Immature natural killer cell (primary cell): ENCODE results near the gene TUB. TPM values are rescaled to one million over a fixed set of nuclear protein-coding genes. Genes with fewer than 3 reads are reported as not detected.

Source experiments
- DNase-seq, 3 donors: peaks; one replicate each; pipeline ENCODE4 v3.0.0; 2022; ENCODE audit warnings: mixed read lengths in 1 of 3
- H3K27ac Mint-ChIP-seq, 6 donors: one replicate each; pipeline ENCODE4 v1.8.0; 2020; ENCODE audit warnings: mixed read lengths in 6 of 6, mild to moderate bottlenecking in 5 of 6, inconsistent platforms in 4 of 6, moderate library complexity in 3 of 6
- H3K27me3 Mint-ChIP-seq, 3 donors: one replicate each; pipeline ENCODE4 v1.8.0; 2020 to 2021; ENCODE audit warnings: low read depth in 3 of 3, mild to moderate bottlenecking in 3 of 3, mixed read lengths in 3 of 3, moderate library complexity in 3 of 3, inconsistent platforms in 1 of 3
- H3K36me3 Mint-ChIP-seq, 3 donors: one replicate each; pipeline ENCODE4 v1.8.0; 2020; ENCODE audit warnings: mixed read lengths in 3 of 3, inconsistent platforms in 2 of 3, mild to moderate bottlenecking in 2 of 3
- H3K4me1 Mint-ChIP-seq, 2 donors: one replicate each; pipeline ENCODE4 v1.8.0; 2020; ENCODE audit warnings: inconsistent platforms in 2 of 2, mild to moderate bottlenecking in 2 of 2, mixed read lengths in 2 of 2, moderate library complexity in 1 of 2
- H3K4me3 Mint-ChIP-seq, 5 donors: one replicate each; pipeline ENCODE4 v1.8.0; 2020; ENCODE audit warnings: mild to moderate bottlenecking in 5 of 5, mixed read lengths in 5 of 5, inconsistent platforms in 3 of 5, moderate library complexity in 3 of 5
- H3K9me3 Mint-ChIP-seq, 6 donors: one replicate each; pipeline ENCODE4 v1.8.0; 2020; ENCODE audit warnings: mild to moderate bottlenecking in 6 of 6, mixed read lengths in 6 of 6, inconsistent platforms in 4 of 6, moderate library complexity in 3 of 6
- polyA plus RNA-seq, 3 donors: library from polyadenylated mRNA; unstranded; fragments of 300-500 nt; fragmentation: Illumina TruSeq; gene quantifications; one replicate each; pipeline ENCODE4 v1.2.3, GENCODE V29; 2021

The TUB gene
- polyA plus RNA-seq, 3 donors from 2014 or later = not detected

- Mint-ChIP-seq H3K4me1 (no peaks in the 10 kb centered on the region), H3K9me3 (no peaks in the 10 kb centered on the region), H3K4me3 (no peak overlapping the region), H3K27ac (no peak overlapping the region), H3K27me3 (peaks cover 0 to 4% (median 2%) of the 10 kb centered on the region in 3 donors), H3K36me3 (no peaks in the 10 kb centered on the region)
- no peak for DNase-seq
These were observed 15.6 kb downstream of the TUB start for GRCh38 chr11:8096575-8096974.

GRCh38 chr11:8097062-8097461 is 16.1 kb downstream of the TUB start:
- Mint-ChIP-seq H3K9me3 (no peaks in the 10 kb centered on the region), H3K27ac (no peak overlapping the region)

DNA sequence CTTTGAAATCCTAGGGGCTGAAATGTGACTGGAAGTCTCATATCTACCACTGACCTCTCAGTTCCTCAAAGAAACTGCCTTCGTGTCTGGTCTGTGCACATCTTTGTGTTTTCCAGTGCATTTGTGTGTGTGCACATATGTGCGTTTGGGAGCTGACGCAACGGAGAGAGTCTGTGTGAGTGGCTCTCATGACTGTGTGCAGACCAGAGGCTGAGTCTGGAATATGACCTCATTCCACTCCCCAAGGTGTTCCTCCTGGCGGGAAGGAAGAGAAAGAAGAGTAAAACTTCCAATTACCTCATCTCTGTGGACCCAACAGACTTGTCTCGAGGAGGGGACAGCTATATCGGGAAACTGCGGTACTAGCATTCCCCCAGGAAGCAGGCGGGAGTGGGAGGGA is 16.5 kb downstream of the TUB start:
- Mint-ChIP-seq H3K4me1 (no peaks in the 10 kb centered on the region), H3K9me3 (no peaks in the 10 kb centered on the region), H3K4me3 (no peak overlapping the region), H3K27me3 (peaks cover 0 to 4% (median 2%) of the 10 kb centered on the region in 3 donors), H3K36me3 (no peaks in the 10 kb centered on the region), H3K27ac (no peak overlapping the region)
- no peak for DNase-seq

More at GRCh38 chr11:8097062-8097461, 16.1 kb downstream of the TUB start:
- Mint-ChIP-seq H3K4me3 (no peak overlapping the region), H3K4me1 (no peaks in the 10 kb centered on the region), H3K27me3 (peaks cover 0 to 4% (median 2%) of the 10 kb centered on the region in 3 donors), H3K36me3 (no peaks in the 10 kb centered on the region)
- no peak for DNase-seq

DNA sequence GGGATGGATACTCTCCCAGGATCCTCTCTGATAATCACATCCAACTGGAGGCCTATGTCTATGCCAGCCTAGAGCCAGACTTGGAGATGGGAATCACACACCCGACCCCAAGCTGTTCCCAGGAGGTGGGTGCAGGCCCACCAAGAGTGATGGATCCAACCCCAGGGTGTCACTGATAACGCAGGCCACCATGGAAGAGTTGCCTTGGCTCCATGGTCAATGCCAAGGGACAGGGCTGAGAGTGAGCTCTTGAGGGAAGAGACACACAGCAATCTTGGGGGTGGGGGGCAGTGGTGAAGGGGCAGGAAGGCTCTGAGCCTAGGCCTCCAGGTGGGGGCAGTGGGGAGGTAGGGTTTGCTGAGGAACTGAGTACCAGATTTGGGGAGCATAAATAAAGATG is 16.9 kb downstream of the TUB start:
- no peak for DNase-seq
- Mint-ChIP-seq H3K27ac (no peak overlapping the region), H3K27me3 (peaks cover 0 to 4% (median 2%) of the 10 kb centered on the region in 3 donors)

GRCh38 chr11:8098361-8098760 is 17.4 kb downstream of the TUB start:
- no peak for DNase-seq
- H3K27ac Mint-ChIP-seq = no peak overlapping the region
- H3K9me3 Mint-ChIP-seq = no peaks in the 10 kb centered on the region
- no peaks in the 10 kb centered on the region for H3K4me1 Mint-ChIP-seq
- H3K27me3 Mint-ChIP-seq = peaks cover 0 to 4% (median 2%) of the 10 kb centered on the region in 3 donors
- no peak overlapping the region for H3K4me3 Mint-ChIP-seq
- H3K36me3 Mint-ChIP-seq = no peaks in the 10 kb centered on the region

More for the DNA sequence above, 16.9 kb downstream of the TUB start:
- H3K4me3 Mint-ChIP-seq = no peak overlapping the region
- no peaks in the 10 kb centered on the region for H3K4me1 Mint-ChIP-seq
- H3K36me3 Mint-ChIP-seq = no peaks in the 10 kb centered on the region
- no peaks in the 10 kb centered on the region for H3K9me3 Mint-ChIP-seq

GRCh38 chr11:8098879-8099278 is 17.9 kb downstream of the TUB start:
- Mint-ChIP-seq H3K4me3 (no peak overlapping the region), H3K9me3 (no peaks in the 10 kb centered on the region), H3K27me3 (peaks cover 0 to 4% (median 2%) of the 10 kb centered on the region in 3 donors), H3K27ac (no peak overlapping the region), H3K4me1 (no peaks in the 10 kb centered on the region), H3K36me3 (no peaks in the 10 kb centered on the region)
- DNase-seq = no peak

DNA sequence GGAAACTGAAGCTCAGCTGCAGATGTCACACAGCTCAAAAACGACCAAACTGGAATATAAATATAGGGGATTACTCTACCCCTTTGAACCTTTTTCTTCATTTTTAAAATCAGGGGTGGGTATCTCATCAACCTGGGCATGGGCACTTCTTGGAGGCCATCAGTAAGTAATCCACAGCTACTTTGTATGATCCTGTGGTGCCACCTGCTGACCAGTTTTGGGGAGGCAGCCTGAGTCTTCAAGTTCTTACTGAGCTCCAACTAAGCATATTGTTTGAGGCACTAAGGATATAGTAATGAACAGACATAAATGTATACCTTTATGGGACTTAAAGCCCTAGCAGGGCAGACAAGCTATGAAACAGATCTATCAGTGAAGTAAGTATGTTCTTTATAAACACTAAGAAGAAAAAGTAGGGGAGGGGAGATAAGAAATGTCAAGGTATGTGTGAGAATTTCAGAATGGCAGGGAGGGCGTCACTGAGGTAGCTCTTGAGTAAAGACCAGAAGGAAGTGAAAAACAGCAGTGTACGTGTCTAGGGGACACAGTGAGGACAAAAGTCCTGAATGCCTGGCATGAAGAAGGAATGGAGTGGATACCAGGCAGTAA is 18.4 kb downstream of the TUB start:
- H3K4me1 Mint-ChIP-seq = no peaks in the 10 kb centered on the region
- DNase-seq = peak; percentile 6 to 41 (median 11)
- H3K36me3 Mint-ChIP-seq = no peaks in the 10 kb centered on the region
- peaks cover 0 to 4% (median 2%) of the 10 kb centered on the region in 3 donors for H3K27me3 Mint-ChIP-seq
- H3K4me3 Mint-ChIP-seq = no peak overlapping the region
- H3K9me3 Mint-ChIP-seq = no peaks in the 10 kb centered on the region
- no peak overlapping the region for H3K27ac Mint-ChIP-seq

GRCh38 chr11:8100158-8100557 is 19.1 kb downstream of the TUB start:
- no peak overlapping the region for H3K27ac Mint-ChIP-seq
- H3K4me3 Mint-ChIP-seq = no peak overlapping the region
- no peaks in the 10 kb centered on the region for H3K4me1 Mint-ChIP-seq
- DNase-seq = no peak
- peaks cover 0 to 4% (median 2%) of the 10 kb centered on the region in 3 donors for H3K27me3 Mint-ChIP-seq
- H3K9me3 Mint-ChIP-seq = no peaks in the 10 kb centered on the region
- H3K36me3 Mint-ChIP-seq = no peaks in the 10 kb centered on the region

- no peak overlapping the region for H3K4me3 Mint-ChIP-seq
- H3K27ac Mint-ChIP-seq = no peak overlapping the region
- no peaks in the 10 kb centered on the region for H3K9me3 Mint-ChIP-seq
- H3K4me1 Mint-ChIP-seq = no peaks in the 10 kb centered on the region
- peaks cover 0 to 4% (median 2%) of the 10 kb centered on the region in 3 donors for H3K27me3 Mint-ChIP-seq
- DNase-seq = no peak
- H3K36me3 Mint-ChIP-seq = no peaks in the 10 kb centered on the region
These were observed 19.6 kb downstream of the TUB start for GRCh38 chr11:8100605-8101004.

DNA sequence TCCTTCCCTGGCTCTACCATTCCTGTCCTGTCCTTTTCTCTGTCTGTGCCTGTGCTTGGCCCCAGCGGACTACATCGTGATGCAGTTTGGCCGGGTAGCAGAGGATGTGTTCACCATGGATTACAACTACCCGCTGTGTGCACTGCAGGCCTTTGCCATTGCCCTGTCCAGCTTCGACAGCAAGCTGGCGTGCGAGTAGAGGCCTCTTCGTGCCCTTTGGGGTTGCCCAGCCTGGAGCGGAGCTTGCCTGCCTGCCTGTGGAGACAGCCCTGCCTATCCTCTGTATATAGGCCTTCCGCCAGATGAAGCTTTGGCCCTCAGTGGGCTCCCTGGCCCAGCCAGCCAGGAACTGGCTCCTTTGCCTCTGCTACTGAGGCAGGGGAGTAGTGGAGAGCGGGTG is 20.4 kb downstream of the TUB start:
- Mint-ChIP-seq H3K27me3 (peaks cover 0 to 4% (median 2%) of the 10 kb centered on the region in 3 donors), H3K4me3 (no peak overlapping the region), H3K4me1 (no peaks in the 10 kb centered on the region), H3K9me3 (no peaks in the 10 kb centered on the region), H3K36me3 (no peaks in the 10 kb centered on the region), H3K27ac (no peak overlapping the region)
- DNase-seq = no peak

- H3K27ac Mint-ChIP-seq = no peak overlapping the region
- peaks cover 0 to 4% (median 2%) of the 10 kb centered on the region in 3 donors for H3K27me3 Mint-ChIP-seq
- H3K36me3 Mint-ChIP-seq = no peaks in the 10 kb centered on the region
- H3K4me3 Mint-ChIP-seq = no peak overlapping the region
- no peaks in the 10 kb centered on the region for H3K9me3 Mint-ChIP-seq
- no peaks in the 10 kb centered on the region for H3K4me1 Mint-ChIP-seq
- no peak for DNase-seq
These were observed 21.4 kb downstream of the TUB start for GRCh38 chr11:8102296-8102915.

DNA sequence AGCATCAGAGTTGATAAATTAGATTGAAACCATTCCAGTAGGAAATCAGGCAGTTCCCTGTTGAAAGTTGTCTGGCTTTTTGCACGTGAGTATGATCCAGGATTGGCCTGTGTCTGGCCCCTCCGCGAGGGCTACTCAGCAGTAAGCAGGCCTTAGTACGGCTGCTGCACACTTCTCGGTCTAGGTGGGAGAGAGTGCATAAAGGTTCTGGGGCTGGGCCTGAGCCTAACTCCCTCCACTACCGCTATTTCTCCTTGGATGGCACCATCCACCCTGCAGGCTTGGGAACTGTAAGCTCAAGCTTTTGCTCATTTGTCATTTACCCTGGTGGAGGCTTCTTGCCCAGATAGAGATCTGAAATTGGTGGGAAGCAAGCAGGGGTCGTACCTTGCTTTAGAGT is 22.0 kb downstream of the TUB start:
- H3K9me3 Mint-ChIP-seq = no peaks in the 10 kb centered on the region
- no peak overlapping the region for H3K27ac Mint-ChIP-seq
- H3K4me3 Mint-ChIP-seq = no peak overlapping the region
- no peak for DNase-seq
- no peaks in the 10 kb centered on the region for H3K36me3 Mint-ChIP-seq
- peaks cover 0 to 4% (median 2%) of the 10 kb centered on the region in 3 donors for H3K27me3 Mint-ChIP-seq
- H3K4me1 Mint-ChIP-seq = no peaks in the 10 kb centered on the region

DNA sequence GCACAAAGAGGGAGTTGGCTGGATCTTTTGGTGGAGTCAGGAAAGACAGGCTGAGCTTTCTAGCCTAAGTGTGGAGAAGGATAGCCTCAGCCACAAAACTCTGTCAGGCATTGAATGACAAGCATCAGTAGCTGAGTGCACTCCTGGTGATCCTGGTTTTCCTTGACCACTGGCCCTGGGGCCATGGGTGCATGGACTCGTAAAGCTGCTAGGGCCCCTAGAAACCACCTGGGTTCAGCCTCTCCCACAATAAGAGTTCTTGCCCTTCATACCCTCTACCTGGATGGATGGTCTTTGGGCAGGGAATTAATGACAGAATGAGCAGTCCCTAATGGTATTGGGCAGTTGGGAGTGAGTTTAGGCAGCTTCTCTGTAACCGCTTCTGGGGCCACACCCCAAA is 22.9 kb downstream of the TUB start:
- Mint-ChIP-seq H3K4me3 (no peak overlapping the region), H3K9me3 (no peaks in the 10 kb centered on the region), H3K27me3 (peaks cover 0 to 4% (median 2%) of the 10 kb centered on the region in 3 donors), H3K4me1 (no peaks in the 10 kb centered on the region), H3K27ac (no peak overlapping the region), H3K36me3 (no peaks in the 10 kb centered on the region)
- no peak for DNase-seq

DNA sequence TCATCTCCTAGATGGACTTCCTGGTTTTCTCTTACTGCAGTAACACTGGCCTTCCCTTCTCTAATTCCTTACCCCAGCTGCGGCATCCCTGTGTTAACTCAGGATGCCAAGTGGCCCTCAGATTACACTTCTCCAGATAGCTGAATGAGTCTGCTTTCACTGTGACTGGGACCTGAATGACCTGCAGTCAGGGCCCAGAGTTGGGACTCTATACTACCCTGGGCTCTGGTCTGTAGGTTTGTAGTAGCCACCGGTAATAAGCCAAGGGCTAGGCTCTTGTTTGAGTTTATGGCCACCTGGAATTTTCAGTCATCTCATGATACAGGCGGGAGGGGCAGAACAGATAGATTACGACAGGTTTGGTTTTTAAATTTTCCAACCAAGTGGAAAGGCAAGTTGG is 24.1 kb downstream of the TUB start:
- Mint-ChIP-seq H3K4me3 (no peak overlapping the region), H3K27ac (no peak overlapping the region), H3K4me1 (no peaks in the 10 kb centered on the region), H3K9me3 (no peaks in the 10 kb centered on the region), H3K36me3 (no peaks in the 10 kb centered on the region), H3K27me3 (peaks cover 0 to 4% (median 2%) of the 10 kb centered on the region in 3 donors)
- no peak for DNase-seq

- DNase-seq = no peak
- no peak overlapping the region for H3K4me3 Mint-ChIP-seq
- peaks cover 0 to 2% (median under 1%) of the 10 kb centered on the region in 3 donors for H3K27me3 Mint-ChIP-seq
- no peaks in the 10 kb centered on the region for H3K4me1 Mint-ChIP-seq
- no peaks in the 10 kb centered on the region for H3K9me3 Mint-ChIP-seq
- H3K36me3 Mint-ChIP-seq = no peaks in the 10 kb centered on the region
- H3K27ac Mint-ChIP-seq = no peak overlapping the region
These were observed 24.7 kb downstream of the TUB start for GRCh38 chr11:8105666-8106065.
